IPS-20b (cell line): Measurements from ENCODE around the gene FSD1.
"Not testable (repeated sequence)": the region's sequence is repeated elsewhere in the genome, so short reads cannot be mapped to it uniquely, and the experiment has no call there.

Experiments used
- H3K27ac ChIP-seq: one replicate; pipeline ENCODE4 v1.5.1; 2013; ENCODE audit warnings: low read length
- H3K27me3 ChIP-seq: 2 replicates; pipeline ENCODE4 v1.6.1; 2013; ENCODE audit warnings: mild to moderate bottlenecking, low read length, inconsistent platforms; ENCODE audit not compliant: insufficient read depth
- H3K36me3 ChIP-seq: 2 replicates; pipeline ENCODE4 v1.6.1; 2013; ENCODE audit warnings: low read depth, mild to moderate bottlenecking, inconsistent platforms, low read length, moderate library complexity; ENCODE audit not compliant: insufficient read depth
- H3K4me1 ChIP-seq: 2 replicates; pipeline ENCODE4 v1.6.1; 2013; ENCODE audit warnings: mild to moderate bottlenecking, control low read depth, inconsistent platforms, low read length, moderate library complexity; ENCODE audit not compliant: insufficient read depth
- H3K4me3 ChIP-seq: 2 replicates; pipeline ENCODE4 v1.5.1; 2013; ENCODE audit warnings: mild to moderate bottlenecking, low read length, inconsistent platforms
- H3K9ac ChIP-seq: 2 replicates; pipeline ENCODE4 v1.6.1; 2013; ENCODE audit warnings: low read depth, mild to moderate bottlenecking, inconsistent platforms, low read length, moderate library complexity
- H3K9me3 ChIP-seq: 2 replicates; pipeline ENCODE4 v1.6.1; 2013; ENCODE audit warnings: mild to moderate bottlenecking, low read depth, low read length, inconsistent platforms; ENCODE audit not compliant: insufficient read depth

FSD1 gene

GRCh38 chr19:4326215-4326836 is 21.9 kb downstream of the FSD1 start:
- Histone ChIP-seq H3K9me3 (no peaks in the 10 kb centered on the region), H3K4me3 (peak overlapping the region; percentile 61; the same call in 1 of the 2 replicates), H3K27me3 (no peaks in the 10 kb centered on the region), H3K4me1 (0 out of 2 replicates have a peak, but pooled peaks cover 2% of the 10 kb centered on the region), H3K36me3 (no peaks in the 10 kb centered on the region), H3K27ac (no peak overlapping the region), H3K9ac (no peak overlapping the region)

- no peaks in the 10 kb centered on the region for H3K9me3 ChIP-seq
- no peaks in the 10 kb centered on the region for H3K36me3 ChIP-seq
- peak overlapping the region; percentile 55; the same call in 1 of the 2 replicates for H3K9ac ChIP-seq
- peak overlapping the region; percentile 61 for H3K4me3 ChIP-seq
- H3K27ac ChIP-seq = no peak overlapping the region
- H3K27me3 ChIP-seq = no peaks in the 10 kb centered on the region
- H3K4me1 ChIP-seq = 0 out of 2 replicates have a peak, but pooled peaks cover 2% of the 10 kb centered on the region
Observed at GRCh38 chr19:4326837-4327251, 22.4 kb downstream of the FSD1 start.

- Histone ChIP-seq H3K27me3 (no peaks in the 10 kb centered on the region), H3K36me3 (no peaks in the 10 kb centered on the region), H3K9ac (peak overlapping the region; percentile 55; the same call in 1 of the 2 replicates), H3K4me1 (0 out of 2 replicates have a peak, but pooled peaks cover 2% of the 10 kb centered on the region), H3K4me3 (peak overlapping the region; percentile 61), H3K27ac (no peak overlapping the region), H3K9me3 (no peaks in the 10 kb centered on the region)
Observed at GRCh38 chr19:4327252-4327876, 23.0 kb downstream of the FSD1 start.

- H3K27me3 ChIP-seq = no peaks in the 10 kb centered on the region
- peak overlapping the region; percentile 58 for H3K4me3 ChIP-seq
- H3K36me3 ChIP-seq = no peaks in the 10 kb centered on the region
- no peaks in the 10 kb centered on the region for H3K9me3 ChIP-seq
- no peak overlapping the region for H3K27ac ChIP-seq
- no peak overlapping the region for H3K9ac ChIP-seq
- 0 out of 2 replicates have a peak, but pooled peaks cover 2% of the 10 kb centered on the region for H3K4me1 ChIP-seq
Observed at GRCh38 chr19:4327877-4328242, 23.5 kb downstream of the FSD1 start.

- Histone ChIP-seq H3K9me3 (no peaks in the 10 kb centered on the region), H3K27me3 (no peaks in the 10 kb centered on the region), H3K27ac (no peak overlapping the region), H3K36me3 (no peaks in the 10 kb centered on the region), H3K9ac (peak overlapping the region; percentile 72; the same call in 1 of the 2 replicates), H3K4me3 (peak overlapping the region; percentile 87), H3K4me1 (0 out of 2 replicates have a peak, but pooled peaks cover 2% of the 10 kb centered on the region)
Observed at GRCh38 chr19:4328243-4328990, 24.0 kb downstream of the FSD1 start.

- not testable (repeated sequence) for H3K36me3 ChIP-seq, H3K27me3 ChIP-seq, H3K27ac ChIP-seq, H3K4me1 ChIP-seq, H3K9me3 ChIP-seq
- H3K9ac ChIP-seq = peak overlapping the region; percentile 72; the same call in 1 of the 2 replicates
- peak overlapping the region; percentile 87 for H3K4me3 ChIP-seq
Observed at GRCh38 chr19:4328991-4329681, 24.7 kb downstream of the FSD1 start.

GRCh38 chr19:4329858-4330257 is 25.5 kb downstream of the FSD1 start:
- Histone ChIP-seq H3K4me3 (no peak overlapping the region), H3K9ac (no peak overlapping the region), H3K4me1 (0 out of 2 replicates have a peak, but pooled peaks cover 2% of the 10 kb centered on the region), H3K27me3 (no peaks in the 10 kb centered on the region), H3K27ac (no peak overlapping the region), H3K36me3 (no peaks in the 10 kb centered on the region), H3K9me3 (no peaks in the 10 kb centered on the region)

- Histone ChIP-seq H3K9me3 (no peaks in the 10 kb centered on the region), H3K27me3 (no peaks in the 10 kb centered on the region), H3K4me1 (no peaks in the 10 kb centered on the region), H3K9ac (no peak overlapping the region), H3K27ac (no peak overlapping the region), H3K4me3 (no peak overlapping the region), H3K36me3 (no peaks in the 10 kb centered on the region)
Observed at GRCh38 chr19:4334929-4335570, 30.7 kb downstream of the FSD1 start.

- H3K27me3 ChIP-seq = no peaks in the 10 kb centered on the region
- H3K4me3 ChIP-seq = peak overlapping the region; percentile 62
- H3K27ac ChIP-seq = no peak overlapping the region
- H3K4me1 ChIP-seq = no peaks in the 10 kb centered on the region
- no peaks in the 10 kb centered on the region for H3K36me3 ChIP-seq
- no peaks in the 10 kb centered on the region for H3K9me3 ChIP-seq
- H3K9ac ChIP-seq = no peak overlapping the region
Observed at GRCh38 chr19:4337906-4338440, 33.6 kb downstream of the FSD1 start.

- no peaks in the 10 kb centered on the region for H3K27me3 ChIP-seq
- H3K36me3 ChIP-seq = no peaks in the 10 kb centered on the region
- no peak within 1 kb of the TSS for H3K27ac ChIP-seq
- H3K4me3 ChIP-seq = peak within 1 kb of the TSS; percentile 62
- H3K9ac ChIP-seq = no peak within 1 kb of the TSS
- no peaks in the 10 kb centered on the region for H3K4me1 ChIP-seq
- H3K9me3 ChIP-seq = no peaks in the 10 kb centered on the region
Observed at GRCh38 chr19:4338441-4339355, 34.3 kb downstream of the FSD1 start, which contains the start of gene STAP2. Gene STAP2 (minus strand): TSS chr19:4338827. CDS start chr19:4338753, 74 bp downstream.
